Non-pigmented ciliary epithelial cell (primary cell): Measurements from ENCODE around the gene DCAKD.
"Not testable (repeated sequence)": the region's sequence is repeated elsewhere in the genome, so short reads cannot be mapped to it uniquely, and the experiment has no call there.

Experiments
- DNase-seq: peaks from one replicate; pipeline ENCODE4 v3.0.0-alpha.2; 2010; ENCODE audit warnings: low read depth

Gene DCAKD

DNA sequence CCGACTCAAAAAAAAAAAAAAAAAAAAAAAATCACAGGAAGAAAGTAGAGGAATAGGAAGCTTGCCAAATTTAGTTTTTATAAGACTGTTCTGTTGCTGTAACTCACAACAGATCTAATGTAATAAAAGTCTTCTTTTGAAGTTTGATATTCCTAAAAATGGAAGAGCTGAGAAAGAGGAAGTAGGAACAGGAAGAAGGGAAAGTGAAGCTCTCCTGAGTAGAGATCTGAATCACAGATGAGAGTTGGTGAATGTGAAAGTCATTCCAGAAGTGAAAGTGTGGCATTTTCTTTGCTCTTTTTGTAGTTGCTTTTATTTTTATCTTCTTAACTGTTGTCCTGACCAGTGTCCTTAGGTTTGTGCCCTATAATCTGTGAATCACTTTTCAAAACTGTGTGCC lies 11.8 kb upstream of the DCAKD start:
- no peak for DNase-seq

DNA sequence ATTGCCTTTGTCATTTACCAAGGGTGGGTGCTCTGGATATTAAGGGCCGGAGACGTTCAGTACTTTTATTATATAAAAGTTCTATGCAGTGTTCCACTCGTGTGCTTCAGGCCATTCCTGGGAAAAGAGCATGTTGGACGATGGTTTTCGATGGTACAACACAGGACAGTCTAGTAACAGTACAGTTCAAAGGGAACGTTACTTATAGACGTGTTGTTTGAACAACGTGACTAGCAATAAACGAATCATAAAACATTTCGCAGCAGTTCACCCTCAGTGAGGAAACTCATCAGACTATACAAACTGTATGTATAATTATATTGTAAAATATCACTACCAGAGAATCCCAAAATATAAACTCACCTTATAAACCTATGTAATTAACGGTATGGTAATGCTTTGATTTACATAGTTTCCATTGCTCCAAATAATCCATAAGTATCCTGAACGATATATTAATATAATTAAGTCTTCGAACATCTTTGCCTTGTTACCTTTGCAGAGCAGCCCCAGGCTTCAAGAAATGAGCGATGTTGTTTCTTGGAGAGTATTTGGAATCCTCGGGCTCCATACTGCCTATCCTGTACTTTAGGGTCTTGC lies 10.3 kb upstream of the DCAKD start:
- no peak for DNase-seq

- DNase-seq: peak; percentile 98
Measured at GRCh38 chr17:45060797-45061605, 9.6 kb upstream of the DCAKD start, which contains the start of gene NMT1. Gene NMT1 (plus strand): TSS chr17:45061317. CDS start chr17:45061330, 13 bp downstream.

DNA sequence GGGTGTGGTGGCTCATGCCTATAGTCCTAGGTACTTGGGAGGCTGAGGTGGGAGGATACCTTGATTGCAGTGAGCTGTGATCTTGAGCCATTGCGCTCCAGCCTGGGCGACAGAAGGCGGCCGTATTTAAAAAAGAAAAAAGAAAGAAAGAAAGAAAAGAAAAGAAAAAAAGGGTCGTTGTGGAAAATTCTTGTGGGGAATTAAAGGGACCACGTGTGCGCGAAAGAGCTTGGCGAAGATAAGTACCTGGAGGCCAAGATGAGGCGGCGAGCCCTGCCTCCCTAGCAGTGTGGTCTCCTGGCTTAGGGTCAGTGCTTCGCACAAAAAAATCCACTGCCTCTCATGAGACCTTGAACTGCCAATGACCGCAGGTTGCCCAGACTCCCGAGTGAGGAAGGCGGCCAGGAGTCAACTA lies 9.0 kb upstream of the DCAKD start:
- DNase-seq: no peak

DNA sequence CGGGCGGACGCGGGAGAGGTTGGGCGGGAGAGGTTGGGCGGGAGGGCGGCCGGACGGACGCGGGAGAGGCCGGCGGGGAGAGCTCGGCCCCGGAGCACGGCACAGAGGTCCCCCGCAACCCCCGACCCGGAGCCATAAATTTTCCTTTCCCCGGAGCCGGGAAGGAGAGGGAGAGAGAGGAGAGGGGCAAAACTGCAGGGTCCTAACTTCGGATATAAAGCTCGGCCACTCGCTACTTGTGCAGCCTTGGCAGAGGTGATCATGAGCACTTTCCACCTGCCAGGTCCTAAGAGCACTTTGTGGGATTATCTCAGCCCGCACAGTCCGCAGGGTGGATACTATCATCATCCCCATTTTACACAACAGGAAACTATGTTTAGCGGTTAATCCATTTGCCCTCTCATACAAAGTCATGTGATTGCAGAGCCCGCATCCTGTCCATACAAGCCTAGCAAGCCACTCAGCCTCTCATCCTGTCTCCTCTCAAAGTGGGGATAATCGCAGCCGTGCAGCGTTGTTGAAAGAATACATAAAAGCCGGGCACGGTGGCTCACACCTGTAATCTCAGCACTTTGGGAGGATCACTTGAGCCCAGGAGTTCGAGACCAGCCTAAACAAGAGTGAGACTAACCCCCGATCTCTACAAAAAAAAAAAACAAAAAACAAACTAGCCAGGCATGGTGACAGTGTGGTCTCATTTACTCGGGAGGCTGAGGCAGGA lies 780 bp upstream of the DCAKD start:
- no peak for DNase-seq

GRCh38 chr17:45051720-45052051 lies 254 bp upstream of the DCAKD start:
- DNase-seq: not testable (repeated sequence)

DNA sequence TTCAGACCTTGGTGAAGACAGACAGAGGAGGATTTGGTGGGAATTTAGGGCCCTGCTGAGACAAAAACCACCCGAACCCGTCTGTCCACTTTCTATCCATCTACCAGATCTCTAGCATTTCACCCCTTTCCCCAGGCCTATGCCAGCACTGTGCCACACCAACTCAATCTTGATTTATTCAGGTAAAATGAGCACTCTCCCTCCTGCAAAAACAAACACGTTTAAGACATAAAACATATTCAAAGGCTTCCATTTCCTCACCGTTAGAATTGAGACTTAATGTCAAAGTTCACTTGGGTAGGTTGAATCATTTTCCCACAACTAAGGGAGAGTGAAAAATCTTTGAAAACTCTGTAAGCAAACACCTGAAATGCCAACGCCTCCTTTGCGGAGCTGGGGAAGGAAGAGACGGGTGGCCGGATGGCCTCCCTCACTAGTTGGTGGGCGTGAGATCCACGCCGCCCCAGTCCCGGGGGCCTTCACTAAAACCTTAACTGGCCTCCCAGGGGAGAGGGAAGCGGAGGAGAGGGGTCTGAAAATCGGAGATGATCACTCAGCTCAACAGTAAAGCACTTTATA lies 862 bp downstream of the DCAKD start:
- no peak for DNase-seq

DNA sequence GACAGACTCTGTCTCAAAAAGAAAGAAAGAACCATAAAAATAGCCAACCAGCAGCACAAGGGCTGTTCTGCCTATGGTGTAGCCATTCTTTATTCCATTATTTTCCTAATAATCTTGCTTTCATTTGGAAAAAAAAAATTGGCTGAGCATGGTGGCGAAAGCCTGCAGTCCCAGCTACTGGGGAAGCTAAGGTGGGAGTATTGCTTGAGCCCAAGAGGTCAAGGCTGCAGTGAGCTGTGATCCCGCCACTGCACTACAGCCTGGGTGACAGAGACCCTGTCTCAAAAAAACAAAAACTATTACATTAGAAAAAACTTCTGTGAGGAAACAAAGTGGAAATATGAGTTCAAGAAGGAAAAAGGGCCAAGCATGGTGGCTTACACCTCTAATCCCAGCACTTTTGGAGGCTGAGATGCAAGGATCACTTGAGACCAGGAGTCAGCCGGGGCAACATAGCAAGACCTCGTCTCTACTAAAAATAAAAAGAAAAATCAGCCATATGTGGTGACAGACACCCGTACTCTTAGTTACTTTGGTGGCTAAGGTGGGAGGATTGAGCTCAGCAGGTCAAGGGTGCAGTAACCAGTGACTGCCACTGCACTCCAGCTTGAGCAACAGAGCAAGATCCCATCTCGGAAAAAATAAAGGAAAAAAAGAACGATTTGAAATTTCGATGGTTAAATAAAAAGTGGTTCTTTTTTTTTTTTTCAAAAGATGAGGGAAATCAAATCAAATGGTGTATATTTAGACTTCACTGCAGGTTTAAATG lies 2.5 kb downstream of the DCAKD start:
- no peak for DNase-seq

- no peak for DNase-seq
Measured at GRCh38 chr17:45046537-45047125, 4.8 kb downstream of the DCAKD start.

DNA sequence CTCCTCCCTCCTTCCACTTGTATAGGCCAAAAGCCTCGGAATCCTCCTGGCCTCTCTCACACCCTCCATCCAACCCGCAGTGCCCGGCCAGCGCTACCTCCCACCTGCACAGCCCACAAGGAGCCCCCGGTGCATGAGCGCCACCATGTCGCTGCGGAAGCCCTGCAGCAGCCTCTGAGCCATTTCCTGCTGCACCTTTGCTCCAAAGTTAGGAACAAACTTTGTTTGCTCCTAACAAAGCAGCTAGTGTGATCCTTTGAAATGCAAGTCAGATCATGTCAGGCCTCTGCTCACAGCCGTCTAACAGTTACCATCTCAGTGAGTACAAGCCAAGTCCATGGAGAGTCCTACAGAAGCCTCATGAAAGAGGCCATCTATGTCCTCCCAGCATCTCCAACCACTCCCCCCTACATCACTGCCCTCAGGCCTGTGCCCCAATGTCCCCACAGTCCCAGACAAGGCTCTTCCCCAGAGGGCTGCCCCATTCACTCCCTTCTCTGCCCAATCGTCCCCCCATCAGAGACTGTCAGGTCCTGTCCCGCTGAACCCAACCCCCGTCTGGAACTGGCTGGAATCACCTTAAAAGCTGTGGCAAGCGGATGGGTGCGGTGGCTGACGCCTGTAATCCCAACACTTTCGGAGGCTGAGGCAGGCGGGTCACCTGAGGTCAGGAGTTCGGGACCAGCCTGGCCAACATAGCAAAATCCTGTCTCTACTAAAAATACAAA lies 7.5 kb downstream of the DCAKD start:
- DNase-seq: no peak

DNA sequence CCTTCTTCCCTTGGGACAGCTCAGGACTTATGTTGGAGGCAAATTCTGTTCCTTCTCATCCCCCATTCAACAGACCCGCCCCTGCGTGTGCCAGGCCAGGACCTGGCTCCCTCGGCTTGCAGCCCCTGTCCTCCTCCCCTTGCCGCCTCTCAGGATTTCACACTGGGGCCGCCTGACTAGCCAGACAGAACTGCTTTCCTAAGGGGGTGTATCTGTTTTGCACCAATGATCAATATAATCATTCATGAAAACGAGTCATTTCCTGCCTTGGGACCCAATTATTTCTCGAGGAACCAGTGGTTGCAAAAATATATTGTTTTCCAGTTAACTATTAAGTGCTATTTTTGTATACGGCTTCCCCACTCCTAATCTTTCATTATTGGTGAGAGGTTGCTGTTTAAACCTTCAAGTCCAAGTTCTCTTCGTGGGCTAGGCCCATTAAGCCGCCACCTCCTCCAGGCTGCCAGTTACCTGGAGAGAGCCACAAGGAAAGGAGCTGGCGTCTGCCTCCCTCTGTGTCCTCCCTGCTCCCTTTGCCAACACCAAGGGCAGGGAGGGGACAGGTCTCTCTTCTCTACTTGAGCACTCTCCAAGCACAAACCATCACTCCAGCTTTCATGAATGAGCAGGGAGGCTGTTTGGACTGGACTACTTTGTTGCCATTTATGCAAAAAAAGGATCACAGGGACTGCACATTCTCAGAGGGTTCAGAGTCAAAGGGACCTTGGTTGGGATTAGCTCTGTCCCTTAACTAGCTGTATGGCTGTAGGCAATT lies 8.9 kb downstream of the DCAKD start:
- no peak for DNase-seq

- no peak for DNase-seq
Measured at GRCh38 chr17:45040459-45040858, 11.0 kb downstream of the DCAKD start.

- no peak for DNase-seq
Measured at GRCh38 chr17:45038728-45039634, 12.5 kb downstream of the DCAKD start.

- DNase-seq: no peak
Measured at GRCh38 chr17:45036691-45037090, 14.7 kb downstream of the DCAKD start.

GRCh38 chr17:45035848-45036247 lies 15.6 kb downstream of the DCAKD start:
- no peak for DNase-seq

- no peak for DNase-seq
Measured at GRCh38 chr17:45034599-45034998, 16.8 kb downstream of the DCAKD start.

DNA sequence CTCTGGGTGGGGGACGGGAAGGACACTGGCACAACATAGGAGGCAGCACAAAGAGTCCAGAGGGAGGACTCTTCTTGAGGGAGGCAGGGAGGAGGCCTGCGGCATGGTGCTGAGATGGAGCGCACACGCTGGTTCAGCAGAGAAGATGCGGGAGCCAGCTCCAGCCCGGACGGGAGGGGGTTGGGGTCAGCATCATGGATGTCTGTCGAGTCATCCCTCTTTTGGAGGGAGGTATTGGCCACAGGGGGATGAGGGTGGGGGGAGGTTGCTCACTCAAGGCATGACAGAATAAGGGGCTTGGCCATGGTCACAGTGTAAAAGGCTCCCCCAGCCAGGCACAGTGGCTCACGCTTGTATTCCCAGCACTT lies 19.3 kb downstream of the DCAKD start:
- DNase-seq: no peak

GRCh38 chr17:45031231-45032173 lies 19.9 kb downstream of the DCAKD start:
- no peak for DNase-seq
